Memory B cell (primary cell): Measurements from ENCODE around the gene FYN.

ENCODE experiments used
- ATAC-seq: fragments of 150-1000 bp; cut with Tn5 transposase; 2 replicates; pipeline ENCODE4 v1.10.0; 2021; ENCODE audit warnings: low read depth, mild to moderate bottlenecking, moderate library complexity
- DNase-seq, 2 donors: peaks; one replicate each; pipeline ENCODE4 v3.0.0; 2022; ENCODE audit warnings: low spot score in 2 of 2
- H3K27ac Mint-ChIP-seq: one replicate; pipeline ENCODE4 v1.8.0; 2022; ENCODE audit warnings: mild to moderate bottlenecking, moderate library complexity, mixed read lengths
- H3K27me3 Mint-ChIP-seq: one replicate; pipeline ENCODE4 v1.8.0; 2022; ENCODE audit warnings: mixed read lengths
- H3K36me3 Mint-ChIP-seq: one replicate; pipeline ENCODE4 v1.8.0; 2022; ENCODE audit warnings: mild to moderate bottlenecking, mixed read lengths
- H3K4me1 Mint-ChIP-seq: one replicate; pipeline ENCODE4 v1.8.0; 2022; ENCODE audit warnings: mixed read lengths
- H3K4me3 Mint-ChIP-seq: one replicate; pipeline ENCODE4 v1.8.0; 2022; ENCODE audit warnings: mild to moderate bottlenecking, moderate library complexity, mixed read lengths
- H3K9me3 Mint-ChIP-seq: one replicate; pipeline ENCODE4 v1.8.0; 2022; ENCODE audit warnings: mixed read lengths

FYN gene

GRCh38 chr6:111713811-111714210, 159.4 kb downstream of the FYN start:
- peaks cover 7% of the 10 kb centered on the region for H3K36me3 Mint-ChIP-seq
- DNase-seq: no peak
- H3K27me3 Mint-ChIP-seq: no peaks in the 10 kb centered on the region
- no peak overlapping the region for H3K4me3 Mint-ChIP-seq
- no peak for ATAC-seq
- H3K27ac Mint-ChIP-seq: no peak overlapping the region
- H3K9me3 Mint-ChIP-seq: no peaks in the 10 kb centered on the region
- peaks cover 2% of the 10 kb centered on the region for H3K4me1 Mint-ChIP-seq

- Mint-ChIP-seq H3K4me3 (no peak overlapping the region), H3K4me1 (peaks cover 2% of the 10 kb centered on the region), H3K27ac (no peak overlapping the region), H3K27me3 (no peaks in the 10 kb centered on the region), H3K9me3 (no peaks in the 10 kb centered on the region), H3K36me3 (peaks cover 5% of the 10 kb centered on the region)
- ATAC-seq (no peak), DNase-seq (no peak)
Observed at GRCh38 chr6:111713236-111713635, 160.0 kb downstream of the FYN start.

GRCh38 chr6:111711984-111712752, 161.1 kb downstream of the FYN start:
- no peaks in the 10 kb centered on the region for H3K27me3 Mint-ChIP-seq
- no peak overlapping the region for H3K4me3 Mint-ChIP-seq
- no peaks in the 10 kb centered on the region for H3K9me3 Mint-ChIP-seq
- DNase-seq (no peak), ATAC-seq (no peak)
- H3K4me1 Mint-ChIP-seq: peaks cover 2% of the 10 kb centered on the region
- peaks cover 5% of the 10 kb centered on the region for H3K36me3 Mint-ChIP-seq
- no peak overlapping the region for H3K27ac Mint-ChIP-seq

- Mint-ChIP-seq H3K9me3 (no peaks in the 10 kb centered on the region), H3K27ac (no peak overlapping the region), H3K27me3 (no peaks in the 10 kb centered on the region), H3K4me1 (peaks cover 2% of the 10 kb centered on the region), H3K4me3 (no peak overlapping the region), H3K36me3 (peaks cover 5% of the 10 kb centered on the region)
- no peak for ATAC-seq
- DNase-seq: no peak
Observed at GRCh38 chr6:111711476-111711875, 161.8 kb downstream of the FYN start.

- peaks cover 2% of the 10 kb centered on the region for H3K4me1 Mint-ChIP-seq
- H3K36me3 Mint-ChIP-seq: peaks cover 5% of the 10 kb centered on the region
- H3K4me3 Mint-ChIP-seq: no peak overlapping the region
- H3K9me3 Mint-ChIP-seq: no peaks in the 10 kb centered on the region
- DNase-seq: no peak
- no peaks in the 10 kb centered on the region for H3K27me3 Mint-ChIP-seq
- ATAC-seq: no peak
- H3K27ac Mint-ChIP-seq: no peak overlapping the region
Observed at GRCh38 chr6:111710911-111711310, 162.3 kb downstream of the FYN start.

GRCh38 chr6:111710439-111710838, 162.8 kb downstream of the FYN start:
- peaks cover 2% of the 10 kb centered on the region for H3K4me1 Mint-ChIP-seq
- H3K4me3 Mint-ChIP-seq: no peak overlapping the region
- ATAC-seq: no peak
- no peak for DNase-seq
- H3K27ac Mint-ChIP-seq: no peak overlapping the region
- no peaks in the 10 kb centered on the region for H3K9me3 Mint-ChIP-seq
- peaks cover 5% of the 10 kb centered on the region for H3K36me3 Mint-ChIP-seq
- H3K27me3 Mint-ChIP-seq: no peaks in the 10 kb centered on the region

GRCh38 chr6:111709615-111710398, 163.4 kb downstream of the FYN start:
- no peak overlapping the region for H3K4me3 Mint-ChIP-seq
- DNase-seq (peak; percentile 24 to 55), ATAC-seq (peak; percentile 99)
- no peak overlapping the region for H3K27ac Mint-ChIP-seq
- H3K9me3 Mint-ChIP-seq: no peaks in the 10 kb centered on the region
- peaks cover 3% of the 10 kb centered on the region for H3K36me3 Mint-ChIP-seq
- peaks cover 2% of the 10 kb centered on the region for H3K4me1 Mint-ChIP-seq
- no peaks in the 10 kb centered on the region for H3K27me3 Mint-ChIP-seq

GRCh38 chr6:111709201-111709600, 164.1 kb downstream of the FYN start:
- no peak for ATAC-seq
- Mint-ChIP-seq H3K9me3 (no peaks in the 10 kb centered on the region), H3K4me3 (no peak overlapping the region), H3K27ac (no peak overlapping the region), H3K27me3 (no peaks in the 10 kb centered on the region), H3K36me3 (peaks cover 3% of the 10 kb centered on the region), H3K4me1 (peaks cover 2% of the 10 kb centered on the region)
- no peak for DNase-seq

- DNase-seq: no peak
- no peak for ATAC-seq
- no peaks in the 10 kb centered on the region for H3K9me3 Mint-ChIP-seq
- H3K27ac Mint-ChIP-seq: no peak overlapping the region
- H3K36me3 Mint-ChIP-seq: peaks cover 10% of the 10 kb centered on the region
- H3K4me3 Mint-ChIP-seq: no peak overlapping the region
- peaks cover 2% of the 10 kb centered on the region for H3K4me1 Mint-ChIP-seq
- H3K27me3 Mint-ChIP-seq: no peaks in the 10 kb centered on the region
Observed at GRCh38 chr6:111707773-111708172, 165.5 kb downstream of the FYN start.

- no peak overlapping the region for H3K4me3 Mint-ChIP-seq
- no peaks in the 10 kb centered on the region for H3K9me3 Mint-ChIP-seq
- DNase-seq (no peak), ATAC-seq (no peak)
- peaks cover 14% of the 10 kb centered on the region for H3K36me3 Mint-ChIP-seq
- H3K4me1 Mint-ChIP-seq: peaks cover 2% of the 10 kb centered on the region
- no peak overlapping the region for H3K27ac Mint-ChIP-seq
- no peaks in the 10 kb centered on the region for H3K27me3 Mint-ChIP-seq
Observed at GRCh38 chr6:111706841-111707391, 166.3 kb downstream of the FYN start.

- Mint-ChIP-seq H3K4me3 (no peak overlapping the region), H3K36me3 (peaks cover 31% of the 10 kb centered on the region), H3K27ac (no peak overlapping the region), H3K9me3 (no peaks in the 10 kb centered on the region), H3K27me3 (no peaks in the 10 kb centered on the region), H3K4me1 (no peaks in the 10 kb centered on the region)
- DNase-seq (no peak), ATAC-seq (no peak)
Observed at GRCh38 chr6:111703723-111704122, 169.5 kb downstream of the FYN start.

GRCh38 chr6:111702268-111702667, 171.0 kb downstream of the FYN start:
- H3K4me1 Mint-ChIP-seq: no peaks in the 10 kb centered on the region
- no peak for DNase-seq
- H3K27ac Mint-ChIP-seq: no peak overlapping the region
- ATAC-seq: no peak
- no peaks in the 10 kb centered on the region for H3K27me3 Mint-ChIP-seq
- no peak overlapping the region for H3K4me3 Mint-ChIP-seq
- H3K36me3 Mint-ChIP-seq: peaks cover 31% of the 10 kb centered on the region
- H3K9me3 Mint-ChIP-seq: no peaks in the 10 kb centered on the region

GRCh38 chr6:111701146-111701545, 172.1 kb downstream of the FYN start:
- Mint-ChIP-seq H3K36me3 (peaks cover 31% of the 10 kb centered on the region), H3K27ac (no peak overlapping the region), H3K9me3 (no peaks in the 10 kb centered on the region), H3K4me1 (no peaks in the 10 kb centered on the region), H3K27me3 (no peaks in the 10 kb centered on the region), H3K4me3 (no peak overlapping the region)
- ATAC-seq: no peak
- DNase-seq: no peak

- DNase-seq (no peak), ATAC-seq (no peak)
- H3K27me3 Mint-ChIP-seq: no peaks in the 10 kb centered on the region
- no peak overlapping the region for H3K4me3 Mint-ChIP-seq
- H3K27ac Mint-ChIP-seq: no peak overlapping the region
- peaks cover 34% of the 10 kb centered on the region for H3K36me3 Mint-ChIP-seq
- no peaks in the 10 kb centered on the region for H3K4me1 Mint-ChIP-seq
- no peaks in the 10 kb centered on the region for H3K9me3 Mint-ChIP-seq
Observed at GRCh38 chr6:111700135-111700690, 173.0 kb downstream of the FYN start.
